GM12878 (cell line): Measurements from ENCODE around the gene HMOX1. TPM values are rescaled to one million over a fixed set of nuclear protein-coding genes. Genes with fewer than 3 reads are reported as not detected.

ENCODE experiments used
- BHLHE40 ChIP-seq, 2 experiments: fragments of 450-650 bp in 1 of 2; IDR thresholded peaks; 2 replicates each; pipeline ENCODE4 v1.6.1; 2011 to 2017; ENCODE audit warnings: low read depth in 2 of 2, borderline replicate concordance in 1 of 2, improper control_type of control experiment in 1 of 2, low read length in 1 of 2, mild to moderate bottlenecking in 1 of 2
- ETV6 ChIP-seq, 2 experiments: fragments of 450-650 bp in 1 of 2; IDR thresholded peaks in 1 of 2; conservative IDR thresholded peaks in 1 of 2; 2 replicates each; pipeline ENCODE4 v1.6.1; 2014; ENCODE audit warnings: antibody characterized with exemption in 1 of 2, borderline replicate concordance in 1 of 2, low read depth in 1 of 2, mild to moderate bottlenecking in 1 of 2, moderate library complexity in 1 of 2
- HDGF ChIP-seq: fragments of 450-650 bp; IDR thresholded peaks from 2 replicates; pipeline ENCODE4 v1.6.1; 2016; ENCODE audit warnings: antibody characterized with exemption
- IKZF1 ChIP-seq: fragments of 450-650 bp; conservative IDR thresholded peaks from 2 replicates; pipeline ENCODE4 v1.6.1; 2017; ENCODE audit warnings: antibody characterized with exemption, mild to moderate bottlenecking
- IKZF2 ChIP-seq, 2 experiments: fragments of 450-650 bp; IDR thresholded peaks; 2 replicates each; pipeline ENCODE4 v1.6.1; 2017; ENCODE audit warnings: mild to moderate bottlenecking in 2 of 2, moderate library complexity in 2 of 2
- JUND ChIP-seq: IDR thresholded peaks from 2 replicates; pipeline ENCODE4 v1.6.1; 2012; ENCODE audit warnings: low read depth, mild to moderate bottlenecking, low read length, improper control_type of control experiment, moderate library complexity
- MLLT1 ChIP-seq: fragments of 450-650 bp; IDR thresholded peaks from 2 replicates; pipeline ENCODE4 v1.6.1; 2016; ENCODE audit warnings: mild to moderate bottlenecking
- PAX5 ChIP-seq: IDR thresholded peaks from 2 replicates; pipeline ENCODE4 v1.6.1; 2011; ENCODE audit warnings: low read depth, low read length, borderline replicate concordance
- PBX3 ChIP-seq: IDR thresholded peaks from 2 replicates; pipeline ENCODE4 v1.6.1; 2011; ENCODE audit warnings: mild to moderate bottlenecking, low read depth, low read length, moderate library complexity; ENCODE audit not compliant: insufficient replicate concordance
- RB1 ChIP-seq: fragments of 450-650 bp; formaldehyde crosslinking; IDR thresholded peaks from 2 replicates; pipeline ENCODE4 v1.6.1; 2017; ENCODE audit warnings: mild to moderate bottlenecking, borderline replicate concordance
- SMC3 ChIP-seq: IDR thresholded peaks from 2 replicates; pipeline ENCODE4 v1.6.1; 2011; ENCODE audit warnings: low read length, improper control_type of control experiment, borderline replicate concordance
- TAF1 ChIP-seq: IDR thresholded peaks from 2 replicates; pipeline ENCODE4 v1.6.1; 2011; ENCODE audit warnings: mild to moderate bottlenecking, low read depth, low read length, borderline replicate concordance
- ZNF274 ChIP-seq: IDR thresholded peaks from one replicate; pipeline ENCODE4 v1.8.0; 2011; ENCODE audit not compliant: insufficient read length, insufficient read depth
- polyA plus RNA-seq, 11 experiments: library from polyadenylated mRNA; depleted of rRNA in 4 of 11; unstranded in 6 of 11; stranded (reverse) in 5 of 11; fragments of >200 nt; fragmentation: Nextera tagmentation in 4 of 11; fragmentation: Illumina TruSeq in 1 of 11; extraction: Ambion mirVana in 4 of 11; extraction: Trizol in 1 of 11; gene quantifications; 1 replicate in 1 of 11; 2 replicates in 10 of 11; pipeline versions ENCODE4 v1.2.1 to v1.2.3, GENCODE V29; 2011 to 2016; ENCODE audit warnings: inconsistent platforms in 2 of 11, missing spikeins in 2 of 11, low read depth in 1 of 11
- total RNA-seq, 4 experiments: library from RNA; depleted of rRNA in 3 of 4; stranded (reverse); fragments of >200 nt in 3 of 4; fragmentation: Illumina TruSeq in 1 of 4; extraction: Trizol in 1 of 4; gene quantifications; 2 replicates each; pipeline versions ENCODE4 v1.2.1 to v1.2.3, GENCODE V29; 2013 to 2021
- TF ChIP-seq, protein P1 (sequence below): fragments of 450-650 bp; IDR thresholded peaks from 2 replicates; pipeline ENCODE4 v1.6.1; 2017; ENCODE audit warnings: low read depth, mild to moderate bottlenecking, moderate library complexity
- TF ChIP-seq, protein P2 (sequence below): fragments of 450-650 bp; IDR thresholded peaks from 2 replicates; pipeline ENCODE4 v1.6.1; 2017; ENCODE audit warnings: mild to moderate bottlenecking, low read depth, inconsistent platforms; ENCODE audit not compliant: poor library complexity, severe bottlenecking
- TF ChIP-seq, protein P3 (sequence below): fragments of 450-650 bp; IDR thresholded peaks from 2 replicates; pipeline ENCODE4 v1.6.1; 2017; ENCODE audit warnings: mild to moderate bottlenecking, moderate library complexity

HMOX1 gene
- total and polyA plus RNA-seq, 10 of the 15 experiments (the other 5 are each of a cell fraction or from before 2014, with no cell fraction given) = 1.5 to 36.7 (median 18.8) TPM

- TF ChIP-seq, protein P1, sequence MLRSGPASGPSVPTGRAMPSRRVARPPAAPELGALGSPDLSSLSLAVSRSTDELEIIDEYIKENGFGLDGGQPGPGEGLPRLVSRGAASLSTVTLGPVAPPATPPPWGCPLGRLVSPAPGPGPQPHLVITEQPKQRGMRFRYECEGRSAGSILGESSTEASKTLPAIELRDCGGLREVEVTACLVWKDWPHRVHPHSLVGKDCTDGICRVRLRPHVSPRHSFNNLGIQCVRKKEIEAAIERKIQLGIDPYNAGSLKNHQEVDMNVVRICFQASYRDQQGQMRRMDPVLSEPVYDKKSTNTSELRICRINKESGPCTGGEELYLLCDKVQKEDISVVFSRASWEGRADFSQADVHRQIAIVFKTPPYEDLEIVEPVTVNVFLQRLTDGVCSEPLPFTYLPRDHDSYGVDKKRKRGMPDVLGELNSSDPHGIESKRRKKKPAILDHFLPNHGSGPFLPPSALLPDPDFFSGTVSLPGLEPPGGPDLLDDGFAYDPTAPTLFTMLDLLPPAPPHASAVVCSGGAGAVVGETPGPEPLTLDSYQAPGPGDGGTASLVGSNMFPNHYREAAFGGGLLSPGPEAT = peak; percentile 30; the same call in 1 of the 2 replicates
- TF ChIP-seq BHLHE40 (IDR thresholded peaks at IDR 0.05; ENCODE audit: borderline replicate concordance in 1 of 2, low read depth in 2 of 2, low read length in 1 of 2) (peak in 1 of 2 experiments; percentile 25; a peak in 1 of 4 replicates), ZNF274 (no peak), TAF1 (no peak), HDGF (peak; percentile 49; the same call in 1 of the 2 replicates), IKZF2 (IDR thresholded peaks at IDR 0.05) (0 out of 4 replicates have a peak, but pooled peaks of 1 of the 2 experiments have one; percentile 17), RB1 (0 out of 2 replicates have a peak, but pooled peaks have one; percentile 37), PBX3 (no peak), MLLT1 (0 out of 2 replicates have a peak, but pooled peaks have one; percentile 16), JUND (no peak), PAX5 (peak; percentile 94), IKZF1 (0 out of 2 replicates have a peak, but pooled peaks have one; percentile 17), SMC3 (no peak), ETV6 (conservative IDR thresholded peaks at IDR 0.05 in 1 of 2, IDR thresholded peaks at IDR 0.05 in 1 of 2; ENCODE audit: borderline replicate concordance in 1 of 2, low read depth in 1 of 2) (no peak)
- TF ChIP-seq, protein P2, sequence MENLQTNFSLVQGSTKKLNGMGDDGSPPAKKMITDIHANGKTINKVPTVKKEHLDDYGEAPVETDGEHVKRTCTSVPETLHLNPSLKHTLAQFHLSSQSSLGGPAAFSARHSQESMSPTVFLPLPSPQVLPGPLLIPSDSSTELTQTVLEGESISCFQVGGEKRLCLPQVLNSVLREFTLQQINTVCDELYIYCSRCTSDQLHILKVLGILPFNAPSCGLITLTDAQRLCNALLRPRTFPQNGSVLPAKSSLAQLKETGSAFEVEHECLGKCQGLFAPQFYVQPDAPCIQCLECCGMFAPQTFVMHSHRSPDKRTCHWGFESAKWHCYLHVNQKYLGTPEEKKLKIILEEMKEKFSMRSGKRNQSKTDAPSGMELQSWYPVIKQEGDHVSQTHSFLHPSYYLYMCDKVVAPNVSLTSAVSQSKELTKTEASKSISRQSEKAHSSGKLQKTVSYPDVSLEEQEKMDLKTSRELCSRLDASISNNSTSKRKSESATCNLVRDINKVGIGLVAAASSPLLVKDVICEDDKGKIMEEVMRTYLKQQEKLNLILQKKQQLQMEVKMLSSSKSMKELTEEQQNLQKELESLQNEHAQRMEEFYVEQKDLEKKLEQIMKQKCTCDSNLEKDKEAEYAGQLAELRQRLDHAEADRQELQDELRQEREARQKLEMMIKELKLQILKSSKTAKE = peak; percentile 39
- TF ChIP-seq, protein P3, sequence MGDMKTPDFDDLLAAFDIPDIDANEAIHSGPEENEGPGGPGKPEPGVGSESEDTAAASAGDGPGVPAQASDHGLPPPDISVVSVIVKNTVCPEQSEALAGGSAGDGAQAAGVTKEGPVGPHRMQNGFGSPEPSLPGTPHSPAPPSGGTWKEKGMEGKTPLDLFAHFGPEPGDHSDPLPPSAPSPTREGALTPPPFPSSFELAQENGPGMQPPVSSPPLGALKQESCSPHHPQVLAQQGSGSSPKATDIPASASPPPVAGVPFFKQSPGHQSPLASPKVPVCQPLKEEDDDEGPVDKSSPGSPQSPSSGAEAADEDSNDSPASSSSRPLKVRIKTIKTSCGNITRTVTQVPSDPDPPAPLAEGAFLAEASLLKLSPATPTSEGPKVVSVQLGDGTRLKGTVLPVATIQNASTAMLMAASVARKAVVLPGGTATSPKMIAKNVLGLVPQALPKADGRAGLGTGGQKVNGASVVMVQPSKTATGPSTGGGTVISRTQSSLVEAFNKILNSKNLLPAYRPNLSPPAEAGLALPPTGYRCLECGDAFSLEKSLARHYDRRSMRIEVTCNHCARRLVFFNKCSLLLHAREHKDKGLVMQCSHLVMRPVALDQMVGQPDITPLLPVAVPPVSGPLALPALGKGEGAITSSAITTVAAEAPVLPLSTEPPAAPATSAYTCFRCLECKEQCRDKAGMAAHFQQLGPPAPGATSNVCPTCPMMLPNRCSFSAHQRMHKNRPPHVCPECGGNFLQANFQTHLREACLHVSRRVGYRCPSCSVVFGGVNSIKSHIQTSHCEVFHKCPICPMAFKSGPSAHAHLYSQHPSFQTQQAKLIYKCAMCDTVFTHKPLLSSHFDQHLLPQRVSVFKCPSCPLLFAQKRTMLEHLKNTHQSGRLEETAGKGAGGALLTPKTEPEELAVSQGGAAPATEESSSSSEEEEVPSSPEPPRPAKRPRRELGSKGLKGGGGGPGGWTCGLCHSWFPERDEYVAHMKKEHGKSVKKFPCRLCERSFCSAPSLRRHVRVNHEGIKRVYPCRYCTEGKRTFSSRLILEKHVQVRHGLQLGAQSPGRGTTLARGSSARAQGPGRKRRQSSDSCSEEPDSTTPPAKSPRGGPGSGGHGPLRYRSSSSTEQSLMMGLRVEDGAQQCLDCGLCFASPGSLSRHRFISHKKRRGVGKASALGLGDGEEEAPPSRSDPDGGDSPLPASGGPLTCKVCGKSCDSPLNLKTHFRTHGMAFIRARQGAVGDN = 0 out of 2 replicates have a peak, but pooled peaks have one; percentile 30
These were observed 13.5 kb upstream of the HMOX1 start (continued) for GRCh38 chr22:35367331-35367886.
